ENCODE measurements around the gene KCNG2. TPM values are rescaled to one million over a fixed set of nuclear protein-coding genes. Genes with fewer than 3 reads are reported as not detected.

Gene KCNG2
- total and polyA plus RNA-seq, 2 of the 4 experiments (the other 2 are of a cell fraction): not detected

- no peak overlapping the region for H4K8ac ChIP-seq (ENCODE audit: low read depth in 2 of 2, low read length in 2 of 2)
- no peak overlapping the region for H2AFZ ChIP-seq (replicated peaks; ENCODE audit: low read length, poor library complexity)
- H3K79me1 ChIP-seq (ENCODE audit: low read depth in 1 of 2, low read length in 2 of 2): no peaks in the 10 kb centered on the region
- H3K9me1 ChIP-seq (ENCODE audit: insufficient read depth, low read length): no peaks in the 10 kb centered on the region
- no peaks in the 10 kb centered on the region; the same call in none of the 2 replicates for H3K27me3 ChIP-seq (ENCODE audit: control insufficient read depth, insufficient read depth, low read length)
- no peak overlapping the region for H2BK15ac ChIP-seq (ENCODE audit: low read depth, low read length)
- H2BK5ac ChIP-seq (ENCODE audit: low read depth, low read length, poor library complexity, severe bottlenecking): no peak overlapping the region
- no peaks in the 10 kb centered on the region for H3K4me1 ChIP-seq (ENCODE audit: control insufficient read depth, insufficient read depth, low read length)
- dilution Hi-C loops (cut with HindIII; ENCODE audit: low sequenced_read_pairs, unreplicated experiment) (no loop called here), in situ Hi-C loops (cut with MboI; ENCODE audit: low sequenced_read_pairs) (no loop called here), intact Hi-C loops (cut with micrococcal nuclease) (no loop called here)
- no peak for ATAC-seq (ENCODE audit: low read depth)
- no peak overlapping the region for H3K4me3 ChIP-seq (ENCODE audit: insufficient read depth, low read depth, low read length)
- ChIA-PET CTCF (no interaction called here), POLR2A (ENCODE audit: unreplicated experiment) (no interaction called here)
- peaks cover 8% of the 10 kb centered on the region for H3K9me3 ChIP-seq (ENCODE audit: control insufficient read depth, insufficient read depth, low read length)
- no peak overlapping the region for H3K56ac ChIP-seq (ENCODE audit: extremely low read depth, insufficient read depth, low read length)
- no peak overlapping the region for H2BK20ac ChIP-seq (ENCODE audit: low read depth, low read length)
- no TSS peak for BruUV-seq (replicated peaks)
- H2AK5ac ChIP-seq (ENCODE audit: low read depth, low read length): no peak overlapping the region
- no peaks in the 10 kb centered on the region for H4K20me1 ChIP-seq (ENCODE audit: insufficient read depth, low read length)
- H3K27ac ChIP-seq (ENCODE audit: insufficient read depth, low read length): no peak overlapping the region
- H3K36me3 ChIP-seq (ENCODE audit: control insufficient read depth, insufficient read depth, low read length): no peaks in the 10 kb centered on the region; the same call in 1 of the 2 replicates
- DNase-seq: no peak
- H3K18ac ChIP-seq (ENCODE audit: low read depth, low read length): no peak overlapping the region
- no peak overlapping the region for H3K4me2 ChIP-seq (ENCODE audit: low read depth, low read length)
- H3K23ac ChIP-seq (ENCODE audit: low read depth, low read length): no peak overlapping the region
- no peak overlapping the region for H4K91ac ChIP-seq (ENCODE audit: insufficient read depth, low read depth, low read length)
- no peak overlapping the region for H2AK9ac ChIP-seq (replicated peaks; ENCODE audit: low read depth, low read length, poor library complexity)
- no peak overlapping the region for H3K9ac ChIP-seq (ENCODE audit: low read depth, low read length)
- H4K5ac ChIP-seq (ENCODE audit: low read depth, low read length): no peak overlapping the region
- H2BK120ac ChIP-seq (ENCODE audit: low read depth, low read length): no peak overlapping the region
- H3K14ac ChIP-seq (replicated peaks; ENCODE audit: low read depth, low read length): no peak overlapping the region
- TF ChIP-seq USF2 (IDR thresholded peaks at IDR 0.05; ENCODE audit: low read depth, low read length) (no peak), CHD1 (IDR thresholded peaks at IDR 0.05; ENCODE audit: low read depth, low read length) (no peak), RFX5 (IDR thresholded peaks at IDR 0.05; ENCODE audit: low read depth, low read length) (no peak), BHLHE40 (IDR thresholded peaks at IDR 0.05; ENCODE audit: low read depth, low read length) (no peak), MAFK (IDR thresholded peaks at IDR 0.05; ENCODE audit: low read depth, low read length) (no peak), CEBPB (IDR thresholded peaks at IDR 0.05; ENCODE audit: low read depth, low read length) (no peak), ELK1 (IDR thresholded peaks at IDR 0.05; ENCODE audit: borderline replicate concordance, low read depth, low read length) (no peak), MXI1 (IDR thresholded peaks at IDR 0.05; ENCODE audit: borderline replicate concordance, low read depth, low read length) (no peak), RCOR1 (IDR thresholded peaks at IDR 0.05; ENCODE audit: insufficient replicate concordance, low read length) (no peak), SMC3 (IDR thresholded peaks at IDR 0.05; ENCODE audit: low read depth, low read length) (no peak), POLR2A (IDR thresholded peaks at IDR 0.05; ENCODE audit: low read depth, low read length) (no peak), FOS (IDR thresholded peaks at IDR 0.05; ENCODE audit: low read depth, low read length) (no peak), MAZ (IDR thresholded peaks at IDR 0.05; ENCODE audit: borderline replicate concordance, low read depth, low read length) (no peak), RAD21 (IDR thresholded peaks at IDR 0.05; ENCODE audit: low read length) (no peak), NFE2L2 (IDR thresholded peaks at IDR 0.05; ENCODE audit: low read depth, low read length) (no peak)
- no peak overlapping the region for H3K4ac ChIP-seq (ENCODE audit: low read depth, low read length)
- WGBS, 2 experiments (ENCODE audit: extremely low coverage in 2 of 2, insufficient read length in 1 of 2): 70% methylated on average over 2 of the region's 12 CpGs; no CpG with 5 or more reads in 1 of the 2 experiments
Observed at GRCh38 chr18:79879566-79879965, 81.8 kb downstream of the KCNG2 start.

Measured in IMR-90 (cell line).